SJSA1 (cell line): ENCODE data around the gene SLC27A1. TPM values are rescaled to one million over a fixed set of nuclear protein-coding genes. Genes with fewer than 3 reads are reported as not detected.

ENCODE experiments used
- DNase-seq, 2 experiments: peaks; one replicate each; pipeline ENCODE4 v3.0.0-alpha.2; 2015 to 2020; ENCODE audit warnings: low spot score in 2 of 2, low read depth in 1 of 2
- H3K27ac ChIP-seq: fragments of 250-450 bp; sonication (Bioruptor Pico); 2 replicates; pipeline ENCODE4 v1.5.1; 2020; ENCODE audit warnings: mild to moderate bottlenecking, moderate library complexity
- H3K27me3 ChIP-seq: fragments of 250-450 bp; sonication (Bioruptor Pico); replicated peaks from 2 replicates; pipeline ENCODE4 v1.5.1; 2020; ENCODE audit warnings: mild to moderate bottlenecking, moderate library complexity
- H3K36me3 ChIP-seq: fragments of 250-450 bp; sonication (Bioruptor Pico); 2 replicates; pipeline ENCODE4 v1.5.1; 2020; ENCODE audit warnings: mild to moderate bottlenecking
- H3K4me1 ChIP-seq: fragments of 250-450 bp; sonication (Bioruptor Pico); replicated peaks from 2 replicates; pipeline ENCODE4 v1.6.1; 2021; ENCODE audit warnings: mild to moderate bottlenecking
- H3K4me3 ChIP-seq: fragments of 250-450 bp; sonication (Bioruptor Pico); 2 replicates; pipeline ENCODE4 v1.5.1; 2020; ENCODE audit warnings: mild to moderate bottlenecking
- H3K9me3 ChIP-seq: fragments of 250-450 bp; sonication (Bioruptor Pico); replicated peaks from 2 replicates; pipeline ENCODE4 v1.5.1; 2020; ENCODE audit warnings: mild to moderate bottlenecking
- total RNA-seq: library from RNA; depleted of rRNA; stranded (reverse); fragments of >200 nt; shearing (Covaris generic); gene quantifications from 2 replicates; pipeline ENCODE4 v1.2.3, GENCODE V29; 2014

Gene SLC27A1
- total RNA-seq, 1 experiment from 2014 or later = 4.8 TPM

- H3K27ac ChIP-seq = no peak overlapping the region
- H3K27me3 ChIP-seq = no peaks in the 10 kb centered on the region
- no peaks in the 10 kb centered on the region for H3K4me1 ChIP-seq
- H3K9me3 ChIP-seq = peaks cover 17% of the 10 kb centered on the region
- no peak for DNase-seq
- no peak overlapping the region for H3K4me3 ChIP-seq
- peaks cover 43% of the 10 kb centered on the region for H3K36me3 ChIP-seq
Observed at GRCh38 chr19:17519967-17520366, 49.6 kb downstream of the SLC27A1 start.

GRCh38 chr19:17520865-17521264, 50.5 kb downstream of the SLC27A1 start:
- Histone ChIP-seq H3K4me3 (no peak overlapping the region), H3K36me3 (peaks cover 39% of the 10 kb centered on the region), H3K4me1 (no peaks in the 10 kb centered on the region), H3K27ac (no peak overlapping the region), H3K9me3 (peaks cover 17% of the 10 kb centered on the region), H3K27me3 (no peaks in the 10 kb centered on the region)
- no peak for DNase-seq

- Histone ChIP-seq H3K27me3 (no peaks in the 10 kb centered on the region), H3K4me3 (no peak overlapping the region), H3K36me3 (peaks cover 18% of the 10 kb centered on the region), H3K9me3 (no peaks in the 10 kb centered on the region), H3K27ac (no peak overlapping the region), H3K4me1 (no peaks in the 10 kb centered on the region)
- DNase-seq = no peak
Observed at GRCh38 chr19:17522988-17523872, 52.9 kb downstream of the SLC27A1 start.

GRCh38 chr19:17524651-17525050, 54.3 kb downstream of the SLC27A1 start:
- Histone ChIP-seq H3K4me3 (no peak overlapping the region), H3K9me3 (no peaks in the 10 kb centered on the region), H3K36me3 (peaks cover 7% of the 10 kb centered on the region), H3K27me3 (no peaks in the 10 kb centered on the region), H3K4me1 (no peaks in the 10 kb centered on the region), H3K27ac (no peak overlapping the region)
- DNase-seq = no peak

- no peak overlapping the region for H3K27ac ChIP-seq
- H3K4me1 ChIP-seq = no peaks in the 10 kb centered on the region
- DNase-seq = no peak
- H3K27me3 ChIP-seq = no peaks in the 10 kb centered on the region
- H3K9me3 ChIP-seq = no peaks in the 10 kb centered on the region
- H3K4me3 ChIP-seq = no peak overlapping the region
- peaks cover 3% of the 10 kb centered on the region; the same call in 1 of the 2 replicates for H3K36me3 ChIP-seq
Observed at GRCh38 chr19:17525141-17525540, 54.8 kb downstream of the SLC27A1 start.

GRCh38 chr19:17526922-17527321, 56.6 kb downstream of the SLC27A1 start:
- 0 out of 2 replicates have a peak, but pooled peaks cover 4% of the 10 kb centered on the region for H3K27me3 ChIP-seq
- H3K27ac ChIP-seq = no peak overlapping the region
- no peak for DNase-seq
- H3K36me3 ChIP-seq = no peaks in the 10 kb centered on the region
- H3K4me1 ChIP-seq = no peaks in the 10 kb centered on the region
- no peaks in the 10 kb centered on the region for H3K9me3 ChIP-seq
- H3K4me3 ChIP-seq = no peak overlapping the region

- DNase-seq = no peak
- H3K27ac ChIP-seq = no peak overlapping the region
Observed at GRCh38 chr19:17527326-17527725, 57.0 kb downstream of the SLC27A1 start.

GRCh38 chr19:17528610-17529009, 58.3 kb downstream of the SLC27A1 start:
- no peak for DNase-seq
- Histone ChIP-seq H3K4me3 (no peak overlapping the region), H3K27me3 (0 out of 2 replicates have a peak, but pooled peaks cover 6% of the 10 kb centered on the region), H3K9me3 (no peaks in the 10 kb centered on the region), H3K36me3 (no peaks in the 10 kb centered on the region), H3K4me1 (no peaks in the 10 kb centered on the region), H3K27ac (no peak overlapping the region)

More at GRCh38 chr19:17527326-17527725, 57.0 kb downstream of the SLC27A1 start:
- Histone ChIP-seq H3K36me3 (no peaks in the 10 kb centered on the region), H3K9me3 (no peaks in the 10 kb centered on the region), H3K4me1 (no peaks in the 10 kb centered on the region), H3K4me3 (no peak overlapping the region), H3K27me3 (0 out of 2 replicates have a peak, but pooled peaks cover 4% of the 10 kb centered on the region)

- Histone ChIP-seq H3K36me3 (no peaks in the 10 kb centered on the region), H3K27ac (no peak overlapping the region), H3K4me3 (no peak overlapping the region), H3K4me1 (no peaks in the 10 kb centered on the region), H3K27me3 (peaks cover 11% of the 10 kb centered on the region; the same call in 1 of the 2 replicates), H3K9me3 (no peaks in the 10 kb centered on the region)
- no peak for DNase-seq
Observed at GRCh38 chr19:17529239-17530158, 59.2 kb downstream of the SLC27A1 start.

- no peaks in the 10 kb centered on the region for H3K36me3 ChIP-seq
- no peak overlapping the region for H3K27ac ChIP-seq
- H3K27me3 ChIP-seq = peaks cover 11% of the 10 kb centered on the region; the same call in 1 of the 2 replicates
Observed at GRCh38 chr19:17530586-17530985, 60.3 kb downstream of the SLC27A1 start.

GRCh38 chr19:17532116-17532515, 61.8 kb downstream of the SLC27A1 start:
- no peaks in the 10 kb centered on the region for H3K36me3 ChIP-seq
- H3K4me3 ChIP-seq = no peak overlapping the region
- DNase-seq = no peak
- H3K9me3 ChIP-seq = no peaks in the 10 kb centered on the region
- H3K27ac ChIP-seq = no peak overlapping the region
- H3K4me1 ChIP-seq = no peaks in the 10 kb centered on the region
- H3K27me3 ChIP-seq = peaks cover 18% of the 10 kb centered on the region

More at GRCh38 chr19:17530586-17530985, 60.3 kb downstream of the SLC27A1 start:
- Histone ChIP-seq H3K4me1 (no peaks in the 10 kb centered on the region), H3K4me3 (no peak overlapping the region), H3K9me3 (no peaks in the 10 kb centered on the region)
- DNase-seq = no peak

GRCh38 chr19:17532557-17532956, 62.2 kb downstream of the SLC27A1 start:
- Histone ChIP-seq H3K36me3 (no peaks in the 10 kb centered on the region), H3K9me3 (no peaks in the 10 kb centered on the region), H3K27ac (no peak overlapping the region), H3K4me1 (no peaks in the 10 kb centered on the region), H3K4me3 (no peak overlapping the region), H3K27me3 (peaks cover 18% of the 10 kb centered on the region)
- no peak for DNase-seq

- no peak overlapping the region for H3K4me3 ChIP-seq
- H3K27ac ChIP-seq = no peak overlapping the region
- DNase-seq = no peak
- H3K4me1 ChIP-seq = peaks cover 11% of the 10 kb centered on the region
- H3K36me3 ChIP-seq = 0 out of 2 replicates have a peak, but pooled peaks cover 2% of the 10 kb centered on the region
- H3K9me3 ChIP-seq = no peaks in the 10 kb centered on the region
- H3K27me3 ChIP-seq = peaks cover 25% of the 10 kb centered on the region
Observed at GRCh38 chr19:17534767-17535166, 64.4 kb downstream of the SLC27A1 start.
